Measurements from ENCODE around the gene RAPH1.

RAPH1 gene

DNA sequence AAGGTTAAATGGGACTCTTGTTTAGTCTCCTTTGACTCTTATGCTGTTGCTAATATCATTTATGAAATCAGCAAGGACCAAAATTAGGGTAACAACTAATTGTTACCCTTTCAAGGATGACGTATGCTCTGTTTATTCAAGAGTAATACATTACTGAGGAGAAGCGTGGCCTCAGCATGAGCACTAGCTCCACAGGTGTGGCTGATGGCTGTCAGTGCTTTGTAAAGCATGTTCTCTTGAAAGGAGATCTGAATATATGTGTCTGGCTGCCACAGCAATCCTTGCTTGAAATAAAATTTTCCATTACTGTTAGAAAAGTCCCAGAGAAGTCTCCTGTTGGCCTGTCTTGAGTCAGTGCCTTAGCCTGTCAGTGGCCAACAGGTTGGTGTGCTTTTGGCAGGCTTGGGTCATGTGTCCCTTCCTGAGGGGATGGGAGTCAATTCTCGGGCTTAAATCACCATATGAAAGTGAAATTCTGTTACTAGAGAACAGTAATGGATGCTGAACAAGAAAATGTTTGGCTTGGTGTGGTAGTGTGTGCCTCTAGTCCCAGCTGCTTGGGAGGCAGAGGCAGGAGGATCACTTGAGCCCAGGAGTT lies 174.2 kb downstream of the RAPH1 start:
- no peak for DNase-seq

DNA sequence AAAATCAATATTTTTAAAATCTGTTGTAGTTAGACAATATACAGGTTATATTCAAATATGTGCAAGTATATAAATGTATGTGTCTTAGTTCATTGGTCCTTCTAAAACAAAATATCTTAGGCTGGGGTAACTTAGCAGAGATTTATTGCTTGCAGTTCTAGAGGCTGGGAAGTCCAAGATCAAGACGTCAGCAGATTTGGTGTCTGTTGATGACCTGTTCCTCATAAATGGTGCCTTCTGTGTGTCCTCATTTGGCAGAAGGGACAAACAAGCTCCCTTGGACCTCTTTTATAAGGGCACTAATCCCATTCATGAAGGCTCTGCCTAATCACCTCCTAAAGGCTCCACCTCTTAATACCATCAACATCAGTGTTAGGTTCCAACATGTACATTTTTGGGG lies 175.7 kb downstream of the RAPH1 start:
- DNase-seq = no peak

DNA sequence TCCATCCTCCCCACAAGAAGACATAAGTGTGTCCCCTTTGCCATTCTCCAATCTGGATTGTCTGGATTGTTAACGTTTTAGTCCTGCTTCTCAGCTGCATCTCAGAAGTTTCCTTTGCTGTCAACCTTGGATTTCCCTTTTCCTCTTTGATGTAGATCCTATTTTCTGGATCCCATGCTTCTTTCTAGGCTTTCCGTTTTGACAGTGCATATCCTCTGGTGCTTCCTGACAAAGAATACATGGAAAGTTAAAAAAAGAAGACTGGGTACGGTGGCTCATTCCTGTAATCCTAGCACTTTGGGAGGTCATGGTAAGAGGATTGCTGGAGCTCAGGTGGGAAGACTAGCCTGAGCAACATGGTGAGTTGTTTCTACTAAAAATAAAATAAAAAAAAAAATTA lies 180.1 kb downstream of the RAPH1 start:
- no peak for DNase-seq

DNA sequence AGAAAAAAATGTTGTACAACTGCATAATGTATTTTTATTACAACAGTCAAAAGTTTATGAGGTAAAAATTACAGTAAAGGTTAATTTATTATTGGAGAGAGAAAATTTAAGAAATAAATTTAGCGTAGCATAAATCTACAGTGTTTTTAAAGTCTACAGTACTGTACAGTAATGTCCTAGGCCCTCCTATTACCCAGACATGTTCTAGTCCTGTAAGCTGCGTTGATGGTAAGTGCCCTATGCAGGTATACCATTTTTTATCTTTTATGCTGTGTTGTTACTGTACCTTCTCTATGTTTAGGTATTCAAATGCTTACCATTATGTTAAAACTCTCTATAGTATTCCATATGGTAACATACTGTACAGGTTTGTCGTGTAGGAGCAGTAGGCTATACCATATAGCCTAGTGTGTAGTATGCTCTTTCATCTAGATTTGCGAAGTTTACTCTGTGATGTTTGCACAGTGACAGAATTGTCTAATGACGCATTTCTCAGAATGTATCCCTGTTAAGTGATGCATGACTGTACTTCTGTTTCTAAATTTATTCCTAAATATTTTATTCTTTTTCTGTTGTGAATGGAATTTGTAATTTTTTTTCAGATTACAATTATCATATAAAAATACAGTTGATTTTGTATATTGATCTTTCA lies 182.4 kb downstream of the RAPH1 start:
- no peak for DNase-seq

DNA sequence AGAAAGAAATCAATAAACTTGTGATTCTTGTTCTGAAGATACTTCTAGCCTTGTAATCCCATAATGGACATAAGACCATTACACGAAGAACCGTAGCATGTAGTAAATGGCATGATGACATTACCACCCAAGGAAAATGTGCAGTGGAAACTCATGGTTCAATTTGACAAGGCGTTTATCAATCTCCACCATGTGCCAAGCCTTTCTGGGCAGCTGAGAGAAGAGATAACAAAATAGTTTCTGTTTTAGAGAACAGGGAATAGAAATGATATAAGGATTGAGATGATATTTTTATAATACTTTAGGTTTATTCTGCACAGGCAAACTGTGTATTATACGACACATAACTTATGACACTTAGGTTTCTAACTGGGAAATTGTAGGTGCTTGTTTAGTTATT lies 187.7 kb downstream of the RAPH1 start:
- DNase-seq = peak; percentile 97

DNA sequence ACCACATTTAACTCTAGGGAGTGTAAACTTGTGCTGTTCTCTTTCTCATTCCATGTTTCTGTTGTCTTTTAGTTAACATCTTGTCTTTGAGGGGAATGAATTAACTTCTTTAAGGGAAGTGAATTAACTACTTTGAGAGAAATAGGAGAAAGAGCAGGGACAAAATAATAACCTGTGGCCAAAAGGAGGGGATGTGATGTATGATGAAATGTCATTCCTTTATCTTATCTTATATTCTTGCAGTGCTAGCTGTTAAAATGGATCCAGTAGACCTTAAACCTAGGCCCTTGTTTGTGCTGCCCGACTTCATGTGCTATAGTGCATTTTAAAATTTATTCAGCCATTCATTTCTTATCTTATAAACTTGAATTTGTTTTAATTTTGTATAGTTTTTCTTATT lies 188.5 kb downstream of the RAPH1 start:
- peak; percentile 55 for DNase-seq

DNA sequence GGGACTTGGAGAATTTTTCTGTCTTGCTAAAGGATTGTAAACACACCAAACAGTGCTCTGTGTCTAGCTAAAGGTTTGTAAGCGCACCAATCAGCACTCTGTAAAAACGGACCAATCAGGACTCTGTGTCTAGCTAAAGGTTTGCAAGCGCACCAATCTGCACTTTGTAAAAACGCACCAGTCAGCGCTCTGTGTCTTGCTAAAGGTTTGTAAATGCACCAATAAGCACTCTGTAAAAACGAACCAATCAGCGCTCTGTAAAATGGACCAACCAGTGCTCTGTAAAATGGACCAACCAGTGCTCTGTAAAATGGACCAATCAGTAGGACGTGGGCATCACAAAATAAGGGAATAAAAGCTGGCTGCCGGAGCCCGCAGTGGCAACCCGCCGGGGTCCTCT lies 190.4 kb downstream of the RAPH1 start:
- DNase-seq = no peak
